ENCODE measurements around the gene PYDC1. TPM values are rescaled to one million over a fixed set of nuclear protein-coding genes. Genes with fewer than 3 reads are reported as not detected.

Gene PYDC1
- total and polyA plus RNA-seq, 2 of the 8 experiments (the other 6 are each of a cell fraction or from before 2014, with no cell fraction given): 3.5 to 11.1 TPM

DNA sequence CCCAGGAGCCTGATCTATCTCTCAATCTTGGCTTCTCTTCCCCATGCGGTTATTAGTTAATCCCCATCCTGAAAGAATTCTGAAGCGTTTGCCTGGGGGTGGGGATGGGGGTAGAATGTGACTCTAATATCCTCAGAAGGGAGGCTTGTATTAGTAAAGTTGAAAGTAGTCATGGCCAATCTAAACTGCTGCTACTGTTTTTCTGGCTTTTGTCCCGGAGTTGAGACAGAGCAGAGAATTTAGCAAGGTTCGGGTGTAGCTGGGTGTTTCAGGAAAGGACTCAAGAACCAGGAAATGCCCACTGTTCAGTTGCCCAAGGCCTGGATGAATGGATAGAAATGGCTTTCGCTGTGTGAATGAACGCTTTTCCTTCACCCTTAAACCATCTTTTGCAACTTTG lies 25.3 kb upstream of the PYDC1 start:
- H3K9ac ChIP-seq (replicated peaks in 1 of 4; ENCODE audit: extremely low read depth in 1 of 4, low read depth in 3 of 4, low read length in 3 of 4): no peak overlapping the region
- no peak overlapping the region for H3K18ac ChIP-seq (ENCODE audit: extremely low read depth, low read length)
- no peak overlapping the region for H2BK5ac ChIP-seq (ENCODE audit: low read depth, low read length)
- no peak overlapping the region for H2BK15ac ChIP-seq (ENCODE audit: low read length)
- no peak overlapping the region for H2BK120ac ChIP-seq (replicated peaks; ENCODE audit: low read depth, low read length)
- 78% methylated on average over 6 of the region's 6 CpGs; no CpG with 5 or more reads in 1 of the 2 experiments for WGBS, 2 experiments (ENCODE audit: extremely low coverage in 1 of 2, insufficient coverage in 1 of 2, insufficient read length in 1 of 2, insufficient replicate concordance in 2 of 2, low coverage in 1 of 2, low lambda C conversion rate in 2 of 2, missing lambda C conversion rate in 1 of 2)
- H3K79me1 ChIP-seq (ENCODE audit: low read depth, low read length): no peaks in the 10 kb centered on the region
- H3K4me2 ChIP-seq (ENCODE audit: insufficient read depth in 1 of 2, low read depth in 2 of 2, low read length in 2 of 2): no peak overlapping the region
- no peak overlapping the region for H4K8ac ChIP-seq (ENCODE audit: extremely low read depth, insufficient read depth, low read length)
- no peak for FAIRE-seq
- H3K9me3 ChIP-seq (ENCODE audit: insufficient read depth in 2 of 2, low read depth in 1 of 2, low read length in 1 of 2): no peaks in the 10 kb centered on the region
- no peaks in the 10 kb centered on the region for H3K79me2 ChIP-seq (ENCODE audit: control insufficient read depth in 1 of 2, insufficient read depth in 2 of 2, low read length in 2 of 2)
- H3K23ac ChIP-seq (ENCODE audit: insufficient read length): no peak overlapping the region
- H3K36me3 ChIP-seq (ENCODE audit: control insufficient read depth in 2 of 4, insufficient read depth in 4 of 4, low read length in 3 of 4): no peaks in the 10 kb centered on the region
- H3K23me2 ChIP-seq (ENCODE audit: low read depth, low read length): no peaks in the 10 kb centered on the region
- H4K5ac ChIP-seq (ENCODE audit: insufficient read length, low read depth, low read length): no peak overlapping the region
- no peak overlapping the region for H2BK12ac ChIP-seq (ENCODE audit: low read depth, low read length)
- H3K4ac ChIP-seq (replicated peaks; ENCODE audit: insufficient read length, low read depth, low read length): no peak overlapping the region
- H3K56ac ChIP-seq (replicated peaks; ENCODE audit: insufficient read length, low read depth, low read length): no peak overlapping the region
- H2AFZ ChIP-seq (ENCODE audit: low read length): peak overlapping the region; percentile 65
- no peak overlapping the region for H3K27ac ChIP-seq (ENCODE audit: low read depth, low read length)
- H3K4me1 ChIP-seq (replicated peaks in 1 of 4; ENCODE audit: control insufficient read depth in 3 of 4, insufficient read depth in 4 of 4, low read length in 3 of 4): peaks cover 0 to 13% (median 3%) of the 10 kb centered on the region in 4 experiments; a peak in 3 of 7 replicates
- H3K4me3 ChIP-seq (ENCODE audit: extremely low read depth in 1 of 4, insufficient read depth in 2 of 4, low read depth in 3 of 4, low read length in 4 of 4): no peak overlapping the region
- ChIA-PET CTCF (ENCODE audit: partially characterized antibody) (no interaction called here), POLR2A (ENCODE audit: partially characterized antibody) (interaction anchor here (1.0 to 1.5 kb wide), 2 partner anchors 45 to 60 kb away, joined by 3 to 4 read pairs; no protein-coding TSS in a partner anchor)
- no peak for TF ChIP-seq NRF1 (IDR thresholded peaks at IDR 0.05; ENCODE audit: low read depth, low read length)
- TF ChIP-seq SIX5 (IDR thresholded peaks at IDR 0.05; ENCODE audit: low read depth, low read length): no peak
- no peak for TF ChIP-seq TAF1 (IDR thresholded peaks at IDR 0.05; ENCODE audit: low read depth, low read length)
- TF ChIP-seq SIN3A (conservative IDR thresholded peaks at IDR 0.05 in 1 of 2, IDR thresholded peaks at IDR 0.05 in 1 of 2; ENCODE audit: low read depth in 1 of 2, low read length in 2 of 2): no peak
- 0 out of 2 replicates have a peak overlapping the region, but pooled peaks have one; percentile 10 for H2BK20ac ChIP-seq (ENCODE audit: low read length)
- H4K20me1 ChIP-seq (replicated peaks in 1 of 2; ENCODE audit: control insufficient read depth in 1 of 2, insufficient read depth in 2 of 2, low read length in 2 of 2): no peaks in the 10 kb centered on the region
- no peak overlapping the region for H2AK5ac ChIP-seq (ENCODE audit: low read depth, low read length)
- no peak overlapping the region for H3K14ac ChIP-seq (ENCODE audit: insufficient read length)
- peak overlapping the region; percentile 45 for H4K91ac ChIP-seq (replicated peaks; ENCODE audit: insufficient read length, low read length)
- no peak for DNase-seq (ENCODE audit: low read depth in 1 of 2, low spot score in 2 of 2)
- no peaks in the 10 kb centered on the region for H3K27me3 ChIP-seq (replicated peaks in 1 of 4; ENCODE audit: control insufficient read depth in 3 of 4, extremely low read depth in 1 of 4, insufficient read depth in 3 of 4, low read length in 3 of 4)

All from H1 (cell line).